Measurements from ENCODE around the gene TTC21B.

Gene TTC21B

GRCh38 chr2:165903406-165903805 is 50.2 kb downstream of the TTC21B start:
- Histone ChIP-seq H3K27me3 (ENCODE audit: insufficient read depth, poor library complexity, severe bottlenecking) (no peaks in the 10 kb centered on the region), H3K27ac (replicated peaks) (no peak overlapping the region), H3K4me3 (replicated peaks; ENCODE audit: insufficient read depth, low read length) (no peak overlapping the region)
- TF ChIP-seq SPI1 (IDR thresholded peaks at IDR 0.05; ENCODE audit: borderline replicate concordance, low read depth) (no peak), CTCF (IDR thresholded peaks at IDR 0.05; ENCODE audit: insufficient read depth, low read length) (no peak), REST (IDR thresholded peaks at IDR 0.05; ENCODE audit: insufficient replicate concordance, low read depth) (no peak), GABPA (IDR thresholded peaks at IDR 0.05; ENCODE audit: low read depth) (no peak), POLR2AphosphoS5 (IDR thresholded peaks at IDR 0.05; ENCODE audit: low read depth) (no peak)
- DNase-seq (ENCODE audit: low read depth in 1 of 2, low spot score in 1 of 2): no peak

- DNase-seq (ENCODE audit: low read depth in 1 of 2, low spot score in 1 of 2): no peak
- Histone ChIP-seq H3K27ac (replicated peaks) (no peak overlapping the region; the same call in 1 of the 2 replicates), H3K27me3 (ENCODE audit: insufficient read depth, poor library complexity, severe bottlenecking) (no peaks in the 10 kb centered on the region), H3K4me3 (replicated peaks; ENCODE audit: insufficient read depth, low read length) (no peak overlapping the region)
- TF ChIP-seq GABPA (IDR thresholded peaks at IDR 0.05; ENCODE audit: low read depth) (no peak), CTCF (IDR thresholded peaks at IDR 0.05; ENCODE audit: insufficient read depth, low read length) (no peak), POLR2AphosphoS5 (IDR thresholded peaks at IDR 0.05; ENCODE audit: low read depth) (no peak), REST (IDR thresholded peaks at IDR 0.05; ENCODE audit: insufficient replicate concordance, low read depth) (no peak), SPI1 (IDR thresholded peaks at IDR 0.05; ENCODE audit: borderline replicate concordance, low read depth) (no peak)
These were observed 50.6 kb downstream of the TTC21B start for GRCh38 chr2:165902934-165903333.

GRCh38 chr2:165901620-165902298 is 51.8 kb downstream of the TTC21B start:
- no peak for DNase-seq (ENCODE audit: low read depth in 1 of 2, low spot score in 1 of 2)
- H3K27ac ChIP-seq (replicated peaks): no peak overlapping the region
- TF ChIP-seq SPI1 (IDR thresholded peaks at IDR 0.05; ENCODE audit: borderline replicate concordance, low read depth): no peak
- TF ChIP-seq GABPA (IDR thresholded peaks at IDR 0.05; ENCODE audit: low read depth): no peak
- no peak for TF ChIP-seq CTCF (IDR thresholded peaks at IDR 0.05; ENCODE audit: insufficient read depth, low read length)
- TF ChIP-seq REST (IDR thresholded peaks at IDR 0.05; ENCODE audit: insufficient replicate concordance, low read depth): no peak
- TF ChIP-seq POLR2AphosphoS5 (IDR thresholded peaks at IDR 0.05; ENCODE audit: low read depth): no peak
- no peaks in the 10 kb centered on the region for H3K27me3 ChIP-seq (ENCODE audit: insufficient read depth, poor library complexity, severe bottlenecking)
- H3K4me3 ChIP-seq (replicated peaks; ENCODE audit: insufficient read depth, low read length): no peak overlapping the region

All from HL-60 (cell line).